Measurements from ENCODE around the gene HCRTR1.

- no peak for TF ChIP-seq CTCF (IDR thresholded peaks at IDR 0.05)
- TF ChIP-seq POLR2A (IDR thresholded peaks at IDR 0.05): no peak
- TF ChIP-seq POLR2AphosphoS5 (IDR thresholded peaks at IDR 0.05): no peak
These were observed 39.7 kb downstream of the HCRTR1 start for GRCh38 chr1:31657020-31657804.

Data from sigmoid colon (tissue), 4 donors.